Left lung (tissue), 10 donors: ENCODE measurements around the gene RPUSD3. TPM values are rescaled to one million over a fixed set of nuclear protein-coding genes. Genes with fewer than 3 reads are reported as not detected.

Source experiments
- ATAC-seq: fragments of 200-7000 bp; cut with Tn5 transposase; one replicate; pipeline ENCODE4 v1.9.1; 2020; ENCODE audit warnings: moderate library complexity
- DNase-seq, 4 donors: peaks; one replicate each; pipeline ENCODE4 v3.0.0-alpha.2; 2013 to 2020
- H3K27ac ChIP-seq, 2 donors: fragments of 200-600 bp; sonication (generic) in 1 of 2; one replicate each; pipeline versions ENCODE4 v1.5.0 to v1.8.0; 2020 to 2021
- H3K27me3 ChIP-seq, 2 donors: fragments of 200-600 bp; sonication (generic) in 1 of 2; one replicate each; pipeline versions ENCODE4 v1.5.0 to v1.8.0; 2020 to 2021
- H3K36me3 ChIP-seq, 2 donors: fragments of 200-600 bp; sonication (generic) in 1 of 2; one replicate each; pipeline versions ENCODE4 v1.5.0 to v1.8.0; 2020 to 2021
- H3K4me1 ChIP-seq, 2 donors: fragments of 200-600 bp; one replicate each; pipeline ENCODE4 v1.8.0; 2021
- H3K4me3 ChIP-seq, 2 donors: fragments of 200-600 bp; sonication (generic) in 1 of 2; one replicate each; pipeline versions ENCODE4 v1.5.0 to v1.8.0; 2020 to 2021; ENCODE audit warnings: mild to moderate bottlenecking in 1 of 2
- H3K9me3 ChIP-seq, 2 donors: fragments of 200-600 bp; sonication (generic) in 1 of 2; one replicate each; pipeline versions ENCODE4 v1.5.0 to v1.8.0; 2020 to 2021
- CTCF ChIP-seq, 2 donors: fragments of 200-600 bp; sonication (generic) in 1 of 2; IDR thresholded peaks; one replicate each; pipeline versions ENCODE4 v1.5.0 to v1.8.0; 2021; ENCODE audit warnings: antibody characterized with exemption in 2 of 2
- intact Hi-C, 2 donors: fragments of 100-400 bp; cut with DNase I; formaldehyde crosslinking; loops; one replicate each; pipeline versions ENCODE4 v1.11.2 to v1.14.2; 2022
- polyA plus RNA-seq, 6 donors: library from polyadenylated mRNA; unstranded; fragments of 120-200 nt; gene quantifications; one replicate each; pipeline ENCODE4 v1.2.1, GENCODE V29; 2013; ENCODE audit not compliant: insufficient read length in 6 of 6
- total RNA-seq, 2 donors: library from RNA; stranded (reverse); fragmentation: NEBNext Ultra II Directional; extraction: Animal tissue kit (Norgen Biotek cat#: 25700); gene quantifications; one replicate each; pipeline ENCODE4 v1.2.1, GENCODE V29; 2021
- donor health status: DM: no; HTN: yes; CAD: no.
- donor health status: DM: no; HTN: no; CAD: no.

Gene RPUSD3
- total and polyA plus RNA-seq, 8 donors = 29.6 to 43.1 (median 36.2) TPM

DNA sequence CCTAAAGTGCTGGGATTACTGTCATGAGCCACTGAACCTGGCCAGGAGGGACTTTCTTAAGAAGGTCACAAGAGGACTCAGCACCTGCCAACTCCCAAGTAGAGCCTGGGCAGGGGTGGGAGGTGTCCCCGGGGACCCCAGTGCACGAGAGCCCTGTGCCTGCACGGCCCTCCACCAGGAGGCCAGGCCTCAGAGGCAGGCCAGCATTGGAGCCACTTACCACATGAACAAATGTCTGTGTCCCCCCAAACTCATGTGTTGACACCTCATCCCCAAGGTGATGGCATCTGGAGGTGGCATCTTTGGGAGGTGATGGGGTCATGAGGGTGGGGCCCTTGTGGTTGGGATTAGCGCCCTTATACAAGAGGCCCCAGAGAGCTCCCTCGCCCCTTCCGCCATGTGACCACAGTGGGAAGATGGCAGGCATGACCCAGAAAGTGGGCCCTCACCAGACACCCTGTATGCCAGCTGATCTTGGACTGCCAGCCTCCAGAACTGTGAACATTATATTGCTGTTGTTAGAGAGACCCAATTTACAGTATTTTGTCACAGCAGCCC is 3.2 kb upstream of the RPUSD3 start:
- DNase-seq (no peak), ATAC-seq (no peak)
- no peak overlapping the region for H3K27ac ChIP-seq
- H3K36me3 ChIP-seq = no peaks in the 10 kb centered on the region
- no peaks in the 10 kb centered on the region for H3K27me3 ChIP-seq
- intact Hi-C loops = no loop called here
- no peak overlapping the region for H3K4me3 ChIP-seq
- no peaks in the 10 kb centered on the region for H3K9me3 ChIP-seq
- TF ChIP-seq CTCF (IDR thresholded peaks at IDR 0.05) = no peak
- H3K4me1 ChIP-seq = peaks cover 10 to 22% of the 10 kb centered on the region in 2 donors

GRCh38 chr3:9846231-9846630 is 2.4 kb upstream of the RPUSD3 start:
- no peak for ATAC-seq
- TF ChIP-seq CTCF (IDR thresholded peaks at IDR 0.05) = no peak
- intact Hi-C loops = no loop called here

GRCh38 chr3:9841015-9841414 is 2.8 kb downstream of the RPUSD3 start:
- TF ChIP-seq CTCF (IDR thresholded peaks at IDR 0.05) = no peak
- no peak overlapping the region for H3K4me3 ChIP-seq
- H3K36me3 ChIP-seq = peaks cover 0 to 38% of the 10 kb centered on the region in 2 donors
- no peaks in the 10 kb centered on the region for H3K9me3 ChIP-seq
- DNase-seq (no peak), ATAC-seq (no peak)
- intact Hi-C loops = no loop called here
- H3K27ac ChIP-seq = no peak overlapping the region
- H3K4me1 ChIP-seq = peaks cover 10 to 21% of the 10 kb centered on the region in 2 donors
- no peaks in the 10 kb centered on the region for H3K27me3 ChIP-seq

More at GRCh38 chr3:9846231-9846630, 2.4 kb upstream of the RPUSD3 start:
- Histone ChIP-seq H3K4me1 (peaks cover 10 to 22% of the 10 kb centered on the region in 2 donors), H3K36me3 (peaks cover 0 to 6% of the 10 kb centered on the region in 2 donors), H3K27ac (no peak overlapping the region), H3K4me3 (no peak overlapping the region), H3K27me3 (no peaks in the 10 kb centered on the region), H3K9me3 (no peaks in the 10 kb centered on the region)
- DNase-seq = no peak

GRCh38 chr3:9838856-9839255 is 5.0 kb downstream of the RPUSD3 start:
- Histone ChIP-seq H3K36me3 (peaks cover 0 to 59% of the 10 kb centered on the region in 2 donors), H3K27me3 (no peaks in the 10 kb centered on the region), H3K4me3 (no peak overlapping the region), H3K27ac (no peak overlapping the region), H3K4me1 (peaks cover 7 to 16% of the 10 kb centered on the region in 2 donors), H3K9me3 (no peaks in the 10 kb centered on the region)
- no peak for DNase-seq
- intact Hi-C loops = no loop called here
- no peak for TF ChIP-seq CTCF (IDR thresholded peaks at IDR 0.05)
- no peak for ATAC-seq

DNA sequence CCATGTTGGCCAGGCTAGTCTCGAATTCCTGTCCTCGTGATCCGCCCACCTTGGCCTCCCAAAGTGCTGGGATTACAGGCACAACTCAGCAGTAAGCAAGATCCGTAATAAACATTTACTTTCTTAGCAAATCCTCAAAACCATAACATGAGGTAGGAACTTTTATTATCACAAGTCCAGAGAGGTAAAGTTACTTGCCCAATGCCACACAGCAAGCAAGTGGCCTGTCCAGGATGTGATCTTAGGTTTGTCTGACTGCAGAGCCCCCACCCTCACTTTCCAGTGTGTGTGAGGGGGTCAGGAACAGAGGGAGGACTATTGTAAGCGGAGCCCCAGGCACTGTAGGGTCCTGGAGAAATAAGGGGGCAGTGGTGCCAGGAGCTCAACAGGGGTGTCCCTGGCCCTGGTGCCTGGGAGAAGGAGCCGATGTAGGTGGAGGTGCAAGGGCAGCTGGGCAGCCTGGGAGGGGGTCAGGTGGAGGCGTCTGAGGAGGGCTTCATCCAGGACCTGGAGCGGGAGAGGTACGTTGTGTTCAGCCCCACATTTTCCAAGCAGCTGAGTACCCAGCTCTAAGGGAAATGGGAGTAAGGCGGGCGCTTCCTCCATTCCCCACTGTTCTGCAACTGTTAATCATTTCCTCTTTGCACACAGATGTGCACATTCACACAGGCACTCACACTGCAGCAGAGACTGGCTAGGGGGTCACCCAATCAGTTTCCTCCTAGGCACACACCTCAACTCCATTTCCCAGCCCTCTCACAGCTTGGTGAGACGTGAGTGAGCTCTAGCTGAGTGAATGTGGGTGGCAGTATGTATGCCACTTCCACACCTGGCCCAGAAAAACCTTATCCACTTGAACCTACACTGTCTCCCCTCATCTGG is 5.9 kb downstream of the RPUSD3 start:
- ATAC-seq = peak; percentile 27
- Histone ChIP-seq H3K4me3 (no peak overlapping the region), H3K4me1 (peaks cover 4 to 12% of the 10 kb centered on the region in 2 donors), H3K36me3 (peaks cover 0 to 68% of the 10 kb centered on the region in 2 donors), H3K9me3 (no peaks in the 10 kb centered on the region), H3K27me3 (no peaks in the 10 kb centered on the region), H3K27ac (no peak overlapping the region)
- DNase-seq = no peak
- TF ChIP-seq CTCF (IDR thresholded peaks at IDR 0.05) = no peak
- intact Hi-C loops = no loop called here
